HG02943 (cell line): Measurements from ENCODE around the gene WDR49.
"Not testable (repeated sequence)": the region's sequence is repeated elsewhere in the genome, so short reads cannot be mapped to it uniquely, and the experiment has no call there.

Experiments used
- ATAC-seq: cut with Tn5 transposase; IDR thresholded peaks from one replicate; pipeline ENCODE4 v1.9.1; 2021; ENCODE audit warnings: mild to moderate bottlenecking, low read depth, moderate library complexity; ENCODE audit not compliant: unreplicated experiment

Gene WDR49

DNA sequence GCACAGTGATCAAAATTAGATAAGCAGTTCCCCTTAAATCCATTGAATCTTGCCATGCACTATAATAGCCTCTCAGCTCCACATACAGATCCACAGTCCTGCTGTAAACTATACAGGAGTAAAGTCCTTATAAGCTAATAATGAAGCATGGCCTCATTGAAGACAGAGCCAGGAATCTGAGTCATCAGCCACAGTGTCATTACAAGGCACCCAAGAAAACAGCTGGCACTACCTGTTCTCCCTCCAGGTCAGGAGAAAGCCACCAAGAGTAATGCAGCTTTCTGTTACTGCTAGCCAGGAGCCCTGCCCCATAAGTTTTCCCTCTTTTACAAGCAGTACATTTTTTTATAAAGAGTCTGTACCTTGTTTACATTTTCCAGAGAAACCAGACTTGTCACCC, 27.3 kb downstream of the WDR49 start:
- ATAC-seq: no peak

DNA sequence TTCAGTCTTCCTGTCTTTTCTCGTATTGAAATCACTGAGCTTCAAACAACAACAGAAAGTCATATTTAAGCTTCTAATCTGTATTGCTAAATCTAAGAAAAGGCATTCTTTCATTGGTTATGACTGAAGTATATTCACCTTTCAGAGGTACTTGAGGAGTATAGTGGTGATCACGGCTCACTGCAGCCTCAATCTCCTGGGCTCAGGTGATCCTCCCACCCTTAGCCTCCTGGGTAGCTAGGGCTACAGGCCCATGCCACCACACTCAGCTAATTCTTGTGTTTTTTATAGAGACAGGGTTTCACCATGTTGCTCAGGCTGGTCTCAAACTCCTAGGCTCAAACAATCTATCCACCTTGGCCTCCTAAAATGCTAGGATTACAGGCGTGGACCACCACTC, 38.7 kb downstream of the WDR49 start:
- ATAC-seq: no peak

DNA sequence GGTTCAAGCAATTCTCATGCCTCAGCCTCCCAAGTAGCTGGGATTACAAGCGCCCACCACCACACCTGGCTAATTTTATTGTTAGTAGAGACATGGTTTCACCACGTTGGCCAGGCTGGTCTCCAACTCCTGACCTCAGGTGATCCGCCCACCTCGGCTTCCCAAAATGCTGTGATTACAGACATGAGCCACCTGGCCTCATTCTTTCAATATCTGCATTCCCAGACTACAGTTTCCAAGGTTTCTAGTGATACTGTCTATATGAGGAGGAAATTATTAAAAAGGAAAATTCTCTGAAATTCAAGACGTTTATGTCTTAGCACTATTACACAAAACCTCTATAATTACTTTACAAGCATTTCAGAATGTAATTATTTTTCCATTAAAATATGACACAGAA, 39.5 kb downstream of the WDR49 start:
- ATAC-seq: not testable (repeated sequence)

DNA sequence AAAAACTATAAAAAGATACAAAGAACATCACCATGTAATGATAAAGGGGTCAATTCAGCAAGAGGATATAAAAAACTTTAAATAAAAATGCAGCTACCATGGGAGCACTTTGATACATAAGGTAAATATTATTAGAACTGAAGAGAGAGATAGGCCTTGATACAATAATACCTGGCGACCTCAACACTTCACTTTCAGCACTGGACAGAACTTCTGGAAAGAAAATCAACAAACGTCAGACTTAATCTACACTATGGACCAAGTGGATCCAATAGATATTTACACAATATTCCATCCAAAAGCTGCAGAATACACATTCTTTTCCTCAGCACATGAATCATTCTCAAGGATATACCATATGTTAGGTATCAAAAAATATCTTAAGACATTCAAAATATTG, 42.0 kb downstream of the WDR49 start:
- no peak for ATAC-seq

DNA sequence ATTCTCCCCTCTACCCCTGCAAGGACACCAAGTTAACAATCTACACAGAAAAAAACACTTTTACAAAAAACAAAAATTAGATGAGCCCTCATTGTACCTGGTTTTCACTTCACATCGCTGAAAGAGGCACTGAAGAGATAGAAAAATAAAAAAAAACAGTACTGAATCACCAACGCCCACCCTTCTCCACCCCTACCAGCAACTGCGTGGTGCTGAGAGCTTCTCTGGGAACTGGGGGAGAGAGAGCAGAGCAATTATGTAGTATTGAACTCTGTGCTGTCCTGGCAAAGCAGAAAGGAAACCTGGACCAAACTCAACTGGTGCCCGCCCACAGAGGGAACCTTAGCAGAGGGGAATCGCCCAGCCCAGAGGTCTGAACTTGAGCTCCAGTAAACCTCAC, 44.6 kb downstream of the WDR49 start:
- no peak for ATAC-seq

DNA sequence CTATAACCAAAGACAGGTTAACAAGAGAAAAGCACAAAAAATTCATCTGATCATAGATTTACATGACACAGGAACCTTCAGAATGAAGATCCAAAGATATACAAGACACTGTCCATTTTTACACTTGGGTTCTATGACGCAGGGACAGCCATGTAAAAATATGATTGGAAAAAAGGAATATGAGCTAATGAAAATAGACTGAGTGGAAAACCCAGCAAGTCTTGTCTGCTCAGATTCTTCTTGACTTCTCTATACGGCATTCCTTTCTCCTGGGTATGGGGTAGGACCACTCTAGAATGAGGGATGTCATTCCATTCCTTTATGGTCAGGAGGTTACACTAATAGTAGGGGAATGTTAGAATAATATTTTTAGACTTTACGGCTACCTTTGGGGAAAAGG, 46.9 kb downstream of the WDR49 start:
- ATAC-seq: no peak

DNA sequence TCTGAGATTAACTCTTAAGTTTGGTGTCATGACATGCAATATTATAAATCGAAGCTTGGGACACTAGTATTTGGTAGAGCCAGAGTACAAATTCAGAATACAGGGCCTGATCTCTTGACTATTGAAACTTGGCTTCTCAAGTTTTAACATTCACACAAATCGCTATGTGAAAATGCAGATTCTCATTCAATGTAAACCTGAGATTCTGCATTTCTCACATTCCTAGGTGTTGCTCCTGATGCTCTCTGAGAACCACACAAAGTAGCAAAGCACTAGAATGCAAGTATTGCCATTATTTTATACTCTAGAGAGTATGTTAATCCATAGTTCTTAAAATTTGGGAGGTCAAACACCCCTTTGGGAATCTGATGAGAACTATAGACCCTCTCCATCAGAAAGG, 47.9 kb downstream of the WDR49 start:
- no peak for ATAC-seq

DNA sequence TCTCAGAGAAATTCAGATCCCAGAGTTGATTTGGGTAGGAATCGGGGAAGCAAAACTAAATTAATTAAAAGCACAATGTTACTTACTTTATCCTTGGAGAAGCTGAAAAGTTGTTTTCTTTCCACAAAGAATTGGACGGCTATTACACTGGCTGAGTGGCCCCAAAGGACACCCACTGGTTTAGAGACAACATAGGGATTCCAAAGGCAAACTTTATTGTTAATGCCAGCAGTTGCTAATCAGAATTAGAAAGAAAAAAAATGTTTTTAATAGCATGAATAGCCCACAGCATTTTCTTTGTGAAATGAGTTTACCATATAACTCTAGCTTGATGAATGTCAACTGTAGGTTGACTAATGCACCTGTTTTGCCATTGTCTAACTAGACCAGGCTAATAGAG, 51.7 kb downstream of the WDR49 start:
- no peak for ATAC-seq

DNA sequence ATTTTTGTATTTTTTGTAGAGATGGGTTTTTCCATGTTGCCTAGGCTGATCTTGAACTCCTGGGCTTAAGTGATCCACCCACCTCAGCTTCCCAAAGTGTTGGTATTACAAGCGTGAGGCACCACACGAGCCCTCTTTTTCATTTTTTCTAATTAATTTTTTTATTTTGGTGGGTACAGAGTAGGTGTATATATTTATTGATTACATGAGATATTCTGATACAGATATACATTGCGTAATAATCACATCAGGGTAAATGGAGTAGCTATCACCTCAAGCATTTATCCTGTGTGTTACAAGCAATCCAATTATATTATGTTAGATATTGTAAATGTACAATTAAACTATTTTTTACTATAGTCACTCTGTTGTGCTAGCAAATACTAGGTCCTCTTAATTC, 66.1 kb downstream of the WDR49 start:
- no peak for ATAC-seq

DNA sequence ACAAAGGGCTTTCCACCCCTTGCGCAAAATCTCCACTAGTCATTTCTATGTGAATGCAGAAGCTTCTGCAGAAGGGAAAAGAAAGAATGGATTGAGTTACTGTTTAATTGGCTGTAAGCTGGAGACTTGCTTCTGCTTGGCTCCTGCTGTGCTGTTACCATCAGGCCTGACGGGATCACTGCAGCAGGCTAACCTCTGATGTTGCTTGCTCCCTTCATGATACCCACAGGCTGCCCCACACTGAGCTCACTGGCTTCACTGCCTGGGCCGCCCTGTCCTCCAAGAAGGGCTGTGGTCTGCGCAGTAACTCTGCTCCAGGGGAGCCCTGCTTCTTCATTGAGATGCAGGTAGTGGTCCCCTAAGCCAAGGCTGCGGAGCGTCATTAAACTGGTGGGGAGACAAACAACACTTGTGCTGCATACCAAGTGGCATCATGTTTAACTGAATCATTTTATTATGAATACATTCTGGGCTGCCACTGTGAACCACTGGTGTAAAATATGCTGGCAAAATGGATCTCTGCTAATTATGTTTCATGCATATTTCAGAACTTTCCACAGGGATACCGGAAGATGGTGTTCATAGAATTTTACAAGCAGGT, 78.6 kb downstream of the WDR49 start:
- no peak for ATAC-seq

DNA sequence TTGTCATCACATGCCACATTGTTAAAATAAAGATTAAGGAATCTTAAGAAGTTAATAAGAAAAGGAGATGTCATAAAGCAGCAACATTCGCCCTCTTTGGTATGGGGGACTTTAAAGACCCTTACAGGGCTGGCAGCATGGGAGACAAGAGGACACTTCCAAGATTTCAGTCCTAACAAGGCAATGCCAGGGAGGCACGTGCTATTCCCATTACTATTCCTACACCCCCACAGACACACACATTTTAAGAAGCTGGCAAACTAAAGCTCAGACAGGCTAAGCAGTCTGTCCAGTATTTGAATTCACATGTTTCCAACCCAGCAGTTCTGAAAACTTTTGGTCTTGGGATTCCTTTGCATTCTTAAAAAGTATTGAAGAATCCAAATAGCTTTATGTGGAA, 80.8 kb downstream of the WDR49 start:
- no peak for ATAC-seq

DNA sequence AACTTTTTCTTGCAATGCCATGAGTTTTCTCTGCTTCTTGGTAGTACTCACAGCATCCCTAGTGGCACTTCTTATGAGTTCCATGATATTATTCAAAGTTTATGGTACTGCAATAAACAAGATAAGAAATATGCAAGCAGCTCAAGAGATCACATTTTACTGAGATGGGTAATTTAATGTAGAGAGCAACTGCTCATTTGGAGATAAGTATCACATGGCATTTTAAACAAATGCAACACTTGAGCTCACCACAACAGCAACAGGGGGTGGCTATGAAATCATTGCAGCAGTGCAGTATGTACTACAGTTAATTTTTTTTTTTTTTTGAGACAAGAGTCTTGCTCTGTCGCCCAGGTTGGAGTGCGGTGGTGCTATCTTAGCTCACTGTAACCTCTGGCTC, 85.1 kb downstream of the WDR49 start:
- ATAC-seq: no peak

DNA sequence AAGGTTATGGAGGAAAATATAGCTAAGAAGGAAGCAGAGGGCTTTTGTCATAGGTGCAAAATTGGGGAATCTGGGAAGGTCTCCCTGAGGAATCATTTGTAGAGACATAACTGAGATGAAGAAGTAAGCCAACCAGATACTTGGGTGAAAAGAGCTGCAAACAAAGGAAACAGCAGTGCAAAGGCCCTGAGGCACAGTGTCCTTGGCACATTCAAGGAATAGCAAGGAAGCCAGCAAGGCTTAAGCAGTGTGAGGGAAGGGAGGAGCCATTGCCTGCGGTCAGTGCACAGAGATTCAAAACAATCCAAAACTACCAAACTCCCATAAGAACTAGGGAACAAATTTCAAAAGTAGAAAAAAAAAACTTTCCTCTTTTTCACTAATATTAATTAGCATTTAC, 88.3 kb downstream of the WDR49 start:
- no peak for ATAC-seq

DNA sequence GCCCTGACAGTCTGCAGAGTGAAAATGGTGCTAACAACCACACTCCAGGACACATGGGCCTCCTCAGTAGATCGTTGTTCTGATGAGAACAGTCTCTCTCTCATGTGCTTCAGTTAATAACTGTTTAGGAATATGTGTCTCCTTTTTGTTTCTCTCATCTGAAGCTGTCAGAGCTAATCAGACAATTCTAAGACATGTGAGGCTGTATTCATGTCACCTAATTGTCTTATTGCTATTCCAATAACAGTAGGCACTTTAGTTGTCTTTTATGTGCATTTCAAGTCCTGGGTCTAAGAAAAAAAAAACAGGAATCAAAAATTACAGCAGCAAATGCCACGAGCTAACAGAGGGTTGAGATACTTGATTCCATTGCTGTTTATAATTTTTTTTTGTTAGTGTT, 89.1 kb downstream of the WDR49 start:
- ATAC-seq: no peak

DNA sequence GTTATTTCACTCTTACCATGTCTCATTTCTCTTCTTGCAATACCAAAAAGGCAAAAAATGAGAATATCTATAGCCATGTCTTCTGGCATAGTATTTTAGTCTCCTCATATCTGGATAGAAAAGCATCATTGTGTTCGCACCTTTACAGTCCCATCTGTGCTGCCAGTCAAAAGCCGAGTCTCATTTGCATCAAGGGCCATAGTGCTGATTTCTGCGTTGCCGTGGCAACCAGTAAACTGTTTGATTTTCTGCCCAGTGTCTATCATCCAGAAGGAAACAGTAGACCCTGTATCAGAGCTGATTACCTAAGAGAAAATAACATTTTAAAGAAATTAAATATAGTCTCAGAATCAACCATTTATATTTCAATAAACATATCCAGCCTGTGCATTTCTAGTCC, 93.8 kb downstream of the WDR49 start:
- no peak for ATAC-seq

DNA sequence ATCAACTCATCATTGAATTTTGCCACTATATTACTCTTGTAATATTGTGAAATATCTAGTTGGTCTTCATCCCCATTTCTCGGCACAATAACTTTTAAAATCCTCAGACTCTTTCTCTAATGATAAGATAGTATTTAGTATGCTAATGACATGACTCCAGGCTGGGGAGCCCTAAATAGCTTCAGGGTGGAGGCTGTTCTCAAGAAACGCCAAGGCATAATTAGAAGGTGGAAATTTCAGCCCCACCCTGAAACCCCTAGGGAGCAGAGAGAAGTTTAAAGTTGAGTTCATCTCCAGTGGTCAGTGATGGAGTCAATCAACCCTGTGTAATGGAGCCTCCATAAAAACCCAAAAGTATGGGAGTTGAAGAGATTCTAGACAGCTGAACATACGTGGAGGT, 98.8 kb downstream of the WDR49 start:
- ATAC-seq: no peak

DNA sequence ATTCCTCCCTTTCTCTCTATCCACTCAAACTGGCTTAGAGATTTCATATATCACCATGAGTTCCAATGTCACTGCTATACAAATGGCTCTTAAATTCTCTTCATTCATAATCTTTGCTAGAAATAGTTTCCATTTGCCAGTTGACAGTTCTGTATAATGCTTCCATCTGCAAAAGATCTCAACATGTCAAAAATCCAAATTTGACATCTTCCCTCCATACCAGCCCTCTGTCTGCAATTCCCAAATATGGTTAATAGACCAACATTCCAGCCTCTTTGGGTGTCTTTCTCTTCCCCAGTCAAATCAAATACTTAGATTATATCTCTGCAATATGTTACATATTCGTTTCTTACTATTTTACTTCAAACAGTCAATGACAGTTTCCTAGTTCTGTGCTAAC, 115.7 kb downstream of the WDR49 start:
- ATAC-seq: no peak

DNA sequence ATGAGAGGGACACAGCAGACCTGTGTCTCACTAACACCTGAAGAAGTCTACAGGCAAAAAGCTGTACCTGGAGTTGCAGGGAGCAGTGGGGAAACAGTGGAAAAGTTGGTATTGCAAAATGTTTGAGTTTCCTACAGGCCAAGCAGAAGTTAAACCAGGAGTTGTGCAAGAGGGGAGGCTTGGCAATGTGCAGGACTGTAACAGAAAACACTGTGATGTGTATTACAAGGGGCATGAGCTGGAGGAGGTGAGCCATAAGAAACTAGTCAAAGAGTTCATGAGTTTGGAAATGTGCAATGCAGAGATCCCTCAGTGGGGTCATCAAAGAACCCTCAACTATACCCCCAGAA, 132.8 kb downstream of the WDR49 start:
- no peak for ATAC-seq

DNA sequence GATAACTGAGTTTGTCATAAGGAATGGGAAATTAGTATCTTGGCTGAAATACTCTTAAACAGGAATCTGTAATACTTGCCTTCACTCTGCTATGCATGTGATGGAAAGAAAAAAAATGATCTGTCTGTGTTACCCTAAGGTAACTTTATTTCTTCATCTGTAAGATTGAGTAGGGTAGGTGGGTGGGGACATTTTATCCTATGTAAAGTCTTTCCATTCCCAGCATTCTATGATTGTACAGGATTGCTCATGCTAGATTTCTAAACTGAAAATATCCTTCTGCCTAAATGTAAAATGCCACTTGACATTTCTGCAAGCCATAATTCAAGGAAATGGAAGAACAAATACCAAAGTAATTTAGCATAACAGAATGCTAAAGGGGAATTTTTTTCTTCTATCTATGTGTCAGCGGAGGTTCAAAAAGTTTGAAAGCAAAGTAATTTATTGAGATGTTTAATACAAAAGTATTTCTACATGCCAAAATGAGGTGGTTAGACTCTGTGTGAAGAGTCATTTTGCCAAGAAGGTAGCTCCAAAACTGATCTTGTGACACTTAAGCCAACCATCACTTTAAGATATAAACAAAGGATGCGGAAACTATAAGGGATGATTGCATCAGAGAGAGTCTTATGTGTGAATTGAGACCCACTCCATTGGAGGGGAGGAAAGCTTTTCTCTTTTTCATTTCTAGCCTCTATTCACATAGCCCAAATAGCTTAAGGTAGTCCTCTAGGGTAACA, 133.3 kb downstream of the WDR49 start:
- no peak for ATAC-seq

DNA sequence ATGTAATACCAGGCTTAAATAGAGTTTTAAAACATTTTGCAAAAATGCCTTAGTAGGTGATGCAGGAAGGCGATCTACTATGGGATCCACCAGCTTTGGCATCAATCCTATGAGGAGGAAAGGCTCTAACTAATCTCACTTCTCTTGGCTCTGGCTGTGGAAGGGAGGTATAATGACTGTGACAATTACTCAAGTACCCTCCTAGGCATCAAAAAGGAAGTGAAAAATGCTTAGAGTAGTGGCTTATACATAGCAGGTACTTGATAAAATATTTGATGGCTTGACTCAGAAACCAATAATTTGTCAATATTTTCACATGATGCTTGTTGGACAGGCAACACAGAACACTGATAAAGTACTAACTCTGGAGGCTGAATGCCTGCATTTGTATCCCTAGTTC, 145.8 kb downstream of the WDR49 start:
- no peak for ATAC-seq

DNA sequence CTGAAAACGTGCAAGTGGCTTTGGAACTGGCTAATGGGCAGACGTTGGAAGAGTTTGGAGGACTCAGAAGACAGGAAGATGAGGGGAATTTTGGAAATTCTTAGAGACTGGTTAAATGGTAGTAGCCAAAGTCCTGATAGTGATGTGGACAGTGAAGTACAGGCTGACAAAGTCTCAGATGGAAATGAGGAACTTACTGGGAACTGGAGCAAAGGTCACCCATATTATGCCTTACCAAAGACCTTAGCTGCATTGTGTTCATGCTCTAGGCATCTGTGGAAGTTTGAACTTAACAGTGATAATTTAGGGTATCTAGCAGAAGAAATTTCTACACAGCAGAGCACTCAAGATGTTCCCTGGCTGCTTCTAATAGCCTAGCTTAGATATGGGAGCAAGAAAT, 151.3 kb downstream of the WDR49 start:
- no peak for ATAC-seq

DNA sequence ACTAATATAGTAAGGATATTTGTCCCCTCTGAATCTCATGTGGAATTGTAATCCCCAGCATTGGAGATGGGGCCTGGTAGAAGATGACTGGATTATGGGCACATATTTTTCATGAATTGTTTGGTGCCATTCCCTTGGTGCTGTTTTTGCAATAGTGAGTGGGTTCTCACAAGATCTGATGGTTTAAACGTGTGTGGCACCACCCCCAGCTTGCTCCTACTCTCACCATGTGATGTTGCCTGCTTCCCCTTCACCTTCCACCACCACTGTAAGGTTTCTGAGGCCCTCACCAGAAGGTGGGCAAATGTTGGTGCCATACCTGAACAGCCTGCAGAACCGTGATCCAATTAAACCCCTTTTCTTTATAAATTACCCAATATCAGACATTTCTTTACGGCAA, 151.8 kb downstream of the WDR49 start:
- no peak for ATAC-seq

DNA sequence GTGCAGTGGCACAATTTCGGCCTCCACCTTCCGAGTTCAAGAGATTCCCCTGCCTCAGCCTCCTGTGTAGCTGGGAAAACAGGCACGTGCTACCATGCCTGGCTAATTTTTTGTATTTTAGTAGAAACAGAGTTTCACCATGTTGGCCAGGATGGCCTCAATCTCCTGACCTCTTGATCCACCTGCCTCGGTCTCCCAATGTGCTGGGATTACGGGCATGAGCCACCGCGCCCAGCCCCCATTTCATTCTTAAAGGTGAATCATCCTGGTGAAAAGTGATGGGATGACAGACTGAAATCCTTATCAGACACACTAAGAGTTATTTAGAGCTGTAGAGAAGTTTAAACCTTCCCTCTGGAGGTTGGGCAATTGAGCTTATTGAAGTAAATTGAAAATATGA, 155.8 kb downstream of the WDR49 start:
- ATAC-seq: no peak
